HEK293 (cell line): ENCODE results near the gene DCP1A.
"Not testable (repeated sequence)": the region's sequence is repeated elsewhere in the genome, so short reads cannot be mapped to it uniquely, and the experiment has no call there.

ENCODE experiments used
- CTCF ChIA-PET: fragments of 350-600 bp; formaldehyde crosslinking; extraction: SDS; loops from one replicate; lab custom pipeline; 2021; ENCODE audit warnings: antibody characterized with exemption; lab: Yijun Ruan, JAX
- POLR2A ChIA-PET: fragments of 300-600 bp; formaldehyde crosslinking; extraction: SDS; loops from one replicate; lab custom pipeline; 2020; ENCODE audit warnings: antibody characterized with exemption, inconsistent platforms; lab: Yijun Ruan, JAX
- H3K27ac ChIP-seq: fragments of 200-500 bp; sonication (Bioruptor generic); 2 replicates; pipeline ENCODE4 v1.5.1; 2014; ENCODE audit warnings: low read depth, low read length, control low read depth, inconsistent platforms; ENCODE audit errors: extremely low read depth
- H3K36me3 ChIP-seq, 2 experiments: fragments of 200-500 bp in 1 of 2; sonication (Bioruptor generic) in 1 of 2; 1 replicate in 1 of 2; 2 replicates in 1 of 2; pipeline ENCODE4 v1.5.1; 2014 to 2017; ENCODE audit warnings: inconsistent platforms in 2 of 2, low read length in 2 of 2; ENCODE audit not compliant: control insufficient read depth in 2 of 2, insufficient read depth in 1 of 2
- H3K4me1 ChIP-seq: fragments of 200-500 bp; sonication (Bioruptor generic); 2 replicates; pipeline ENCODE4 v1.5.1; 2014; ENCODE audit warnings: mild to moderate bottlenecking, low read length, inconsistent platforms; ENCODE audit not compliant: control insufficient read depth, insufficient read depth
- H3K4me3 ChIP-seq: 2 replicates; pipeline ENCODE4 v1.5.1; 2011; ENCODE audit warnings: low read depth, mild to moderate bottlenecking, control low read depth, low read length, moderate library complexity
- H3K9me3 ChIP-seq: fragments of 200-500 bp; sonication (Bioruptor generic); 2 replicates; pipeline ENCODE4 v1.5.1; 2014; ENCODE audit warnings: low read depth, low read length, inconsistent platforms; ENCODE audit not compliant: control insufficient read depth, insufficient read depth
- BCL11B ChIP-seq: fragments of 450-650 bp; formaldehyde crosslinking; IDR thresholded peaks from 2 replicates; pipeline ENCODE4 v1.5.1; 2016; ENCODE audit warnings: low read depth, missing biosample characterization, missing genetic modification characterization
- HOXD13 ChIP-seq: sonication (generic); formaldehyde crosslinking; IDR thresholded peaks from 2 replicates; pipeline ENCODE4 v1.8.0; 2022; ENCODE audit warnings: missing genetic modification reagents, borderline replicate concordance
- KLF10 ChIP-seq: fragments of 450-650 bp; IDR thresholded peaks from 2 replicates; pipeline ENCODE4 v1.5.1; 2018; ENCODE audit warnings: missing biosample characterization, mild to moderate bottlenecking, missing genetic modification characterization
- MYNN ChIP-seq: fragments of 450-650 bp; formaldehyde crosslinking; IDR thresholded peaks from 2 replicates; pipeline ENCODE4 v1.5.1; 2016; ENCODE audit warnings: missing biosample characterization, missing genetic modification characterization, borderline replicate concordance
- SP2 ChIP-seq: fragments of 450-650 bp; formaldehyde crosslinking; IDR thresholded peaks from 2 replicates; pipeline ENCODE4 v1.5.1; 2016; ENCODE audit warnings: missing biosample characterization, missing genetic modification characterization
- ZIC2 ChIP-seq: fragments of 450-650 bp; formaldehyde crosslinking; IDR thresholded peaks from 2 replicates; pipeline ENCODE4 v1.5.1; 2016; ENCODE audit warnings: missing biosample characterization, missing genetic modification characterization
- ZNF112 ChIP-seq: fragments of 450-650 bp; formaldehyde crosslinking; IDR thresholded peaks from 2 replicates; pipeline ENCODE4 v1.5.0; 2017; ENCODE audit warnings: missing biosample characterization, missing genetic modification characterization
- ZNF175 ChIP-seq: fragments of 450-650 bp; formaldehyde crosslinking; IDR thresholded peaks from 2 replicates; pipeline ENCODE4 v1.5.1; 2016; ENCODE audit warnings: missing biosample characterization, missing genetic modification characterization
- ZNF2 ChIP-seq: fragments of 450-650 bp; formaldehyde crosslinking; IDR thresholded peaks from 2 replicates; pipeline ENCODE4 v1.5.1; 2016; ENCODE audit warnings: missing biosample characterization, missing genetic modification characterization
- ZNF274 ChIP-seq, 2 experiments: fragments of 200-500 bp in 1 of 2; fragments of 450-650 bp in 1 of 2; sonication (Bioruptor generic) in 1 of 2; formaldehyde crosslinking in 1 of 2; IDR thresholded peaks; 2 replicates each; pipeline versions ENCODE4 v1.5.1 to v1.6.1; 2014 to 2016; ENCODE audit warnings: borderline replicate concordance in 1 of 2, inconsistent platforms in 1 of 2, low read length in 1 of 2, missing biosample characterization in 1 of 2, missing genetic modification characterization in 1 of 2
- ZNF311 ChIP-seq: fragments of 450-650 bp; formaldehyde crosslinking; IDR thresholded peaks from 2 replicates; pipeline ENCODE4 v1.5.1; 2017; ENCODE audit warnings: missing biosample characterization, missing genetic modification characterization, borderline replicate concordance
- ZNF626 ChIP-seq: fragments of 450-650 bp; sonication (Bioruptor Pico); formaldehyde crosslinking; IDR thresholded peaks from 2 replicates; pipeline ENCODE4 v1.5.1; 2018; ENCODE audit warnings: missing biosample characterization, missing genetic modification characterization, inconsistent platforms
- TF ChIP-seq, protein P1 (sequence below): fragments of 450-650 bp; formaldehyde crosslinking; IDR thresholded peaks from 2 replicates; pipeline ENCODE4 v1.5.1; 2016; ENCODE audit warnings: missing biosample characterization, missing genetic modification characterization
- TF ChIP-seq, protein P2 (sequence below): fragments of 450-650 bp; formaldehyde crosslinking; IDR thresholded peaks from 2 replicates; pipeline ENCODE4 v1.5.1; 2016; ENCODE audit warnings: missing biosample characterization, missing genetic modification characterization, borderline replicate concordance
- TF ChIP-seq, protein P3 (sequence below): fragments of 450-650 bp; formaldehyde crosslinking; IDR thresholded peaks from 2 replicates; pipeline ENCODE4 v1.5.1; 2016; ENCODE audit warnings: missing biosample characterization, missing genetic modification characterization

Gene DCP1A

DNA sequence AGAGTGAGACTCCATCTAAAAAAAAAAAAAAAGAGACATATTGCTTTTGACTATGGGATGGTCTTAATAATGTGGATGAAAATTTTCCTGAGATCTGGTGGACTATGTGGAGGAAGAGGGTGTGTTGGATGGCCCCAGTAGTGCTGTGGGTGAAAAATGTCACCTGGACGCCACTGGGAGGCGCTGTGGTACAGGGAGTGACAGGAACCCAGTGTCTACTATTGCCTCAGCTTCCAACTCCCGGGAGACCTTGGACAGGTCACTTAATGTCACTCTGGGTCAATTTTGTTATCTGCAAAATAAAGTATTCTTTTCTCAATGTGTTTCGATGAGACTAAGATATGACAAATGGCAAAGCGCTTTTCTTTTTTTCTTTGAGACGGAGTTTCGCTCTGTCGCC is 27.7 kb upstream of the DCP1A start (continued):
- TF ChIP-seq, protein P1, sequence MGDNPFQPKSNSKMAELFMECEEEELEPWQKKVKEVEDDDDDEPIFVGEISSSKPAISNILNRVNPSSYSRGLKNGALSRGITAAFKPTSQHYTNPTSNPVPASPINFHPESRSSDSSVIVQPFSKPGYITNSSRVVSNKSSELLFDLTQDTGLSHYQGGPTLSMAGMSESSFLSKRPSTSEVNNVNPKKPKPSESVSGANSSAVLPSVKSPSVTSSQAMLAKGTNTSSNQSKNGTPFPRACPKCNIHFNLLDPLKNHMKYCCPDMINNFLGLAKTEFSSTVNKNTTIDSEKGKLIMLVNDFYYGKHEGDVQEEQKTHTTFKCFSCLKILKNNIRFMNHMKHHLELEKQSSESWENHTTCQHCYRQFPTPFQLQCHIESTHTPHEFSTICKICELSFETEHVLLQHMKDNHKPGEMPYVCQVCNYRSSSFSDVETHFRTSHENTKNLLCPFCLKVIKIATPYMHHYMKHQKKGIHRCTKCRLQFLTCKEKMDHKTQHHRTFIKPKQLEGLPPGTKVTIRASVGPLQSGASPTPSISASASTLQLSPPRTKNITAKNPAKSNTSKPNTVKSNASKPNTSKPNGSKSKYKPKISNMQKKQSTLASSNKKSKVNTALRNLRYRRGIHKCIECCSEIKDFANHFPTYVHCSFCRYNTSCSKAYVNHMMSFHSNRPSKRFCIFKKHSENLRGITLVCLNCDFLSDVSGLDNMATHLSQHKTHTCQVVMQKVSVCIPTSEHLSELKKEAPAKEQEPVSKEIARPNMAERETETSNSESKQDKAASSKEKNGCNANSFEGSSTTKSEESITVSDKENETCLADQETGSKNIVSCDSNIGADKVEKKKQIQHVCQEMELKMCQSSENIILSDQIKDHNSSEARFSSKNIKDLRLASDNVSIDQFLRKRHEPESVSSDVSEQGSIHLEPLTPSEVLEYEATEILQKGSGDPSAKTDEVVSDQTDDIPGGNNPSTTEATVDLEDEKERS (tag by site-specific recombination) = no peak
- TF ChIP-seq ZNF274 (IDR thresholded peaks at IDR 0.05; ENCODE audit: low read length) (no peak), ZNF274 (tag by site-specific recombination; IDR thresholded peaks at IDR 0.05; ENCODE audit: borderline replicate concordance) (no peak), ZNF626 (tag by site-specific recombination) (no peak), KLF10 (peak; percentile 25; the same call in 1 of the 2 replicates), ZNF112 (tag by site-specific recombination) (no peak), SP2 (tag by site-specific recombination) (no peak), BCL11B (no peak), MYNN (no peak), ZNF175 (tag by site-specific recombination) (no peak), ZNF2 (tag by site-specific recombination) (peak; percentile 70; the same call in 1 of the 2 replicates)
- TF ChIP-seq, protein P2, sequence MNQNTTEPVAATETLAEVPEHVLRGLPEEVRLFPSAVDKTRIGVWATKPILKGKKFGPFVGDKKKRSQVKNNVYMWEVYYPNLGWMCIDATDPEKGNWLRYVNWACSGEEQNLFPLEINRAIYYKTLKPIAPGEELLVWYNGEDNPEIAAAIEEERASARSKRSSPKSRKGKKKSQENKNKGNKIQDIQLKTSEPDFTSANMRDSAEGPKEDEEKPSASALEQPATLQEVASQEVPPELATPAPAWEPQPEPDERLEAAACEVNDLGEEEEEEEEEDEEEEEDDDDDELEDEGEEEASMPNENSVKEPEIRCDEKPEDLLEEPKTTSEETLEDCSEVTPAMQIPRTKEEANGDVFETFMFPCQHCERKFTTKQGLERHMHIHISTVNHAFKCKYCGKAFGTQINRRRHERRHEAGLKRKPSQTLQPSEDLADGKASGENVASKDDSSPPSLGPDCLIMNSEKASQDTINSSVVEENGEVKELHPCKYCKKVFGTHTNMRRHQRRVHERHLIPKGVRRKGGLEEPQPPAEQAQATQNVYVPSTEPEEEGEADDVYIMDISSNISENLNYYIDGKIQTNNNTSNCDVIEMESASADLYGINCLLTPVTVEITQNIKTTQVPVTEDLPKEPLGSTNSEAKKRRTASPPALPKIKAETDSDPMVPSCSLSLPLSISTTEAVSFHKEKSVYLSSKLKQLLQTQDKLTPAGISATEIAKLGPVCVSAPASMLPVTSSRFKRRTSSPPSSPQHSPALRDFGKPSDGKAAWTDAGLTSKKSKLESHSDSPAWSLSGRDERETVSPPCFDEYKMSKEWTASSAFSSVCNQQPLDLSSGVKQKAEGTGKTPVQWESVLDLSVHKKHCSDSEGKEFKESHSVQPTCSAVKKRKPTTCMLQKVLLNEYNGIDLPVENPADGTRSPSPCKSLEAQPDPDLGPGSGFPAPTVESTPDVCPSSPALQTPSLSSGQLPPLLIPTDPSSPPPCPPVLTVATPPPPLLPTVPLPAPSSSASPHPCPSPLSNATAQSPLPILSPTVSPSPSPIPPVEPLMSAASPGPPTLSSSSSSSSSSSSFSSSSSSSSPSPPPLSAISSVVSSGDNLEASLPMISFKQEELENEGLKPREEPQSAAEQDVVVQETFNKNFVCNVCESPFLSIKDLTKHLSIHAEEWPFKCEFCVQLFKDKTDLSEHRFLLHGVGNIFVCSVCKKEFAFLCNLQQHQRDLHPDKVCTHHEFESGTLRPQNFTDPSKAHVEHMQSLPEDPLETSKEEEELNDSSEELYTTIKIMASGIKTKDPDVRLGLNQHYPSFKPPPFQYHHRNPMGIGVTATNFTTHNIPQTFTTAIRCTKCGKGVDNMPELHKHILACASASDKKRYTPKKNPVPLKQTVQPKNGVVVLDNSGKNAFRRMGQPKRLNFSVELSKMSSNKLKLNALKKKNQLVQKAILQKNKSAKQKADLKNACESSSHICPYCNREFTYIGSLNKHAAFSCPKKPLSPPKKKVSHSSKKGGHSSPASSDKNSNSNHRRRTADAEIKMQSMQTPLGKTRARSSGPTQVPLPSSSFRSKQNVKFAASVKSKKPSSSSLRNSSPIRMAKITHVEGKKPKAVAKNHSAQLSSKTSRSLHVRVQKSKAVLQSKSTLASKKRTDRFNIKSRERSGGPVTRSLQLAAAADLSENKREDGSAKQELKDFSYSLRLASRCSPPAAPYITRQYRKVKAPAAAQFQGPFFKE = no peak
- TF ChIP-seq, protein P3, sequence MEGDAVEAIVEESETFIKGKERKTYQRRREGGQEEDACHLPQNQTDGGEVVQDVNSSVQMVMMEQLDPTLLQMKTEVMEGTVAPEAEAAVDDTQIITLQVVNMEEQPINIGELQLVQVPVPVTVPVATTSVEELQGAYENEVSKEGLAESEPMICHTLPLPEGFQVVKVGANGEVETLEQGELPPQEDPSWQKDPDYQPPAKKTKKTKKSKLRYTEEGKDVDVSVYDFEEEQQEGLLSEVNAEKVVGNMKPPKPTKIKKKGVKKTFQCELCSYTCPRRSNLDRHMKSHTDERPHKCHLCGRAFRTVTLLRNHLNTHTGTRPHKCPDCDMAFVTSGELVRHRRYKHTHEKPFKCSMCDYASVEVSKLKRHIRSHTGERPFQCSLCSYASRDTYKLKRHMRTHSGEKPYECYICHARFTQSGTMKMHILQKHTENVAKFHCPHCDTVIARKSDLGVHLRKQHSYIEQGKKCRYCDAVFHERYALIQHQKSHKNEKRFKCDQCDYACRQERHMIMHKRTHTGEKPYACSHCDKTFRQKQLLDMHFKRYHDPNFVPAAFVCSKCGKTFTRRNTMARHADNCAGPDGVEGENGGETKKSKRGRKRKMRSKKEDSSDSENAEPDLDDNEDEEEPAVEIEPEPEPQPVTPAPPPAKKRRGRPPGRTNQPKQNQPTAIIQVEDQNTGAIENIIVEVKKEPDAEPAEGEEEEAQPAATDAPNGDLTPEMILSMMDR (tag by site-specific recombination) = peak; percentile 53; the same call in 1 of the 2 replicates

DNA sequence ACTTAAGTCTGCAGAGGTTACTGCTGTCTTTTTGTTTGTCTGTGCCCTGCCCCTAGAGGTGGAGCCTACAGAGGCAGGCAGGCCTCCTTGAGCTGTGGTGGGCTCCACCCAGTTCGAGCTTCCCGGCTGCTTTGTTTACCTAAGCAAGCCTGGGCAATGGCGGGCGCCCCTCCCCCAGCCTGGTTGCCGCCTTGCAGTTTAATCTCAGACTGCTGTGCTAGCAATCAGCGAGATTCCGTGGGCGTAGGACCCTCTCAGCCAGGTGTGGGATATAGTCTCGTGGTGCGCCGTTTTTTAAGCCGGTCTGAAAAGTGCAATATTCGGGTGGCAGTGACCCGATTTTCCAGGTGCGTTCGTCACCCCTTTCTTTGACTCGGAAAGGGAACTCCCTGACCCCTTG is 23.4 kb upstream of the DCP1A start:
- CTCF ChIA-PET = interaction anchor here (0.7 kb wide), 1 partner anchor 506 kb away, joined by 3 read pairs; no protein-coding TSS in a partner anchor
- H3K36me3 ChIP-seq, POLR2A ChIA-PET, H3K4me3 ChIP-seq, H3K27ac ChIP-seq, H3K4me1 ChIP-seq, H3K9me3 ChIP-seq: not testable (repeated sequence)

DNA sequence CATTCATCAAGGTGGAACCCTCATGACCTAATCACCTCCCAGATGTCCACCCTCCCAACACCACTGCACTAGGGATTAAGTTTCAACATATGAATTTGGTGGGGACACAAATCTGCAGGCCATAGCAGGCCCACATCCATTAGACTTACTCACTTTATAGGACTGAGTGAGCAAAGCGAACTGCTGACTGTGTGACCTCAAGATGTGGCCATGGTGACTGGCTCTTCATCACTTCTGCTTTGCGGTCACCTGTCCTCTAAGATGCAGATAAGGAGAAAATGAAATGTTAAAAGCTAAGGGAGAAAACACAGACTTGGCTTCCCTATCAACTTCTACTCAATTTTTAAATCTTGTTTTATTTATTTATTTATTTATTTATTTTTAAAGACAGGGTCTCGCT is 14.5 kb upstream of the DCP1A start:
- CTCF ChIA-PET = no interaction called here
- TF ChIP-seq HOXD13 (CRISPR knock-in tag) (no peak), ZIC2 (tag by site-specific recombination) (no peak), ZNF311 (no peak)
- TF ChIP-seq, all 188 proteins: peak for 0
- POLR2A ChIA-PET = no interaction called here
- H3K9me3 ChIP-seq = no peaks in the 10 kb centered on the region
- H3K4me1 ChIP-seq = peaks cover 2% of the 10 kb centered on the region; the same call in 1 of the 2 replicates
- no peaks in the 10 kb centered on the region for H3K36me3 ChIP-seq
- H3K27ac ChIP-seq = no peak overlapping the region
- no peak overlapping the region for H3K4me3 ChIP-seq
